HG03108 (cell line): Measurements from ENCODE around the gene TMEM219.

Source experiments
- ATAC-seq: cut with Tn5 transposase; IDR thresholded peaks from one replicate; pipeline ENCODE4 v1.9.1; 2021; ENCODE audit warnings: moderate library complexity; ENCODE audit not compliant: unreplicated experiment

Gene TMEM219

GRCh38 chr16:29978564-29979270 is 16.8 kb downstream of the TMEM219 start:
- no peak for ATAC-seq

- ATAC-seq: no peak
Measured at GRCh38 chr16:29982560-29983419, 20.9 kb downstream of the TMEM219 start.

DNA sequence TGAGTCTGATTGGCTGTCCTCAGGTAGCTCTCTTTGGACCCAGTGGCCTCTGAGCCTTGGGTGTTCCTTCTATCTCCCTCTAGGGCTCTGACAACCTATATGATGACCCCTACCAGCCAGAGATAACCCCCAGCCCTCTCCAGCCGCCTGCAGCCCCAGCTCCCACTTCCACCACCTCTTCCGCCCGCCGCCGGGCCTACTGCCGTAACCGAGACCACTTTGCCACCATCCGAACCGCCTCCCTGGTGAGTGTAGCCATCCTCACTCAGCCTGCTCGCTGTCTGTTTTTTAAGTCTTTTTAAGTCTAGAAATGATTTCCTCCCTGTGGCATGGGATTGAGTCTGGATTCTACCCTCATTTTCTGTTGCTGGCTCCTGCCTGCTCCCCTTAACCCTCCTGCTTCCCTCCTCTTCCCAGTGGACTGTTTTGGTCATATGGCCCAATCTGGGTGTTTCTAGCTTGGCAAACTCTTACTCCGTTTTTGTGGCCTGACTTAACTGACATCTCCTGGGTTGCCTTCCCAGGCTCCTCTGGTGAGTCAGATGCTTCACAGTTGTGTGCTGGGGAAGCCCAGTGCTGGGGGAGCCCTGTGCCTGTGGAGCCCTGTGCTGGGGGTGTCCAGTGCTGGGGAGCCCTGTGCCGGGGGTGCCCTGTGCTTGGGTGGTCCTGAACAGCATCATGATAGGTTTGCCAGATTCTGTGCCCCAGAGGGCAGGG is 21.7 kb downstream of the TMEM219 start:
- no peak for ATAC-seq

DNA sequence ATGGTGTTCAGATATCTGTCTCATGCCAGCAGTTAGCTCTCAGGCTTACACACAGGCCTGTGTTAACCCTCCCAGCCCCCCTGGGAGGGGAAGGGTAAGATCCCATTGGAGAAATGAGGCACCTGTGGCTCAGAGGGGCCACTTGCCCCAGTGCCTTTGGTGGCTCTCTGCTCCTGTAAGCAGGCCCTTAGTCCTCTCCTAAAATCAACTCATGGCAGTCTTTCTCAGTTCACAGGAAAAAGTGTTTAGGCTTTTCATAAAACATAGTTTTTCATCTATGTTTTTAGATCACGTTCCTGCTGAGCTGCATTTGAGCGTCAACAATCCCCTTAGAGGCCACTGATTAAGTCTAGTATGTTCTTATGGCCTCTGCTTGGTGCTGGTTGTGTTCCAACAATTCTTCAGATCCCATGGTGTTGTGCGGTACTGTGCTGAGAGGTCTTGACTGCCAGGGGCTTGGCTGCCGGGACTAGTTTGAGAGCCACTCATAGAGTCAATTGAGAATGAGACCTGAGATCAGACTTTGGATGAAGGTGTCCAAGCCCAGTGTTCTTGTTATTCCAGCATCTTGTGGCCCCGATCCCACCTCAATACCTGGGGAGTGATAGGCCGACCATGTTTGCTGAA is 22.4 kb downstream of the TMEM219 start:
- ATAC-seq: no peak

- ATAC-seq: no peak
Measured at GRCh38 chr16:29984764-29985147, 22.9 kb downstream of the TMEM219 start.

GRCh38 chr16:29985271-29985811 is 23.5 kb downstream of the TMEM219 start:
- no peak for ATAC-seq

GRCh38 chr16:29986231-29986630 is 24.4 kb downstream of the TMEM219 start:
- no peak for ATAC-seq

DNA sequence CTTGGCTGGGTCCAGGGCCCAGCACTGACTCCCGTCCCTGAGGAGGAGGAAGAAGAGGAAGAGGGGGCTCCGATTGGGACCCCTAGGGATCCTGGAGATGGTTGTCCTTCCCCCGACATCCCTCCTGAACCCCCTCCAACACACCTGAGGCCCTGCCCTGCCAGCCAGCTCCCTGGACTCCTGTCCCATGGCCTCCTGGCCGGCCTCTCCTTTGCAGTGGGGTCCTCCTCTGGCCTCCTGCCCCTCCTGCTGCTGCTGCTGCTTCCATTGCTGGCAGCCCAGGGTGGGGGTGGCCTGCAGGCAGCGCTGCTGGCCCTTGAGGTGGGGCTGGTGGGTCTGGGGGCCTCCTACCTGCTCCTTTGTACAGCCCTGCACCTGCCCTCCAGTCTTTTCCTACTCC is 25.1 kb downstream of the TMEM219 start:
- ATAC-seq: no peak

DNA sequence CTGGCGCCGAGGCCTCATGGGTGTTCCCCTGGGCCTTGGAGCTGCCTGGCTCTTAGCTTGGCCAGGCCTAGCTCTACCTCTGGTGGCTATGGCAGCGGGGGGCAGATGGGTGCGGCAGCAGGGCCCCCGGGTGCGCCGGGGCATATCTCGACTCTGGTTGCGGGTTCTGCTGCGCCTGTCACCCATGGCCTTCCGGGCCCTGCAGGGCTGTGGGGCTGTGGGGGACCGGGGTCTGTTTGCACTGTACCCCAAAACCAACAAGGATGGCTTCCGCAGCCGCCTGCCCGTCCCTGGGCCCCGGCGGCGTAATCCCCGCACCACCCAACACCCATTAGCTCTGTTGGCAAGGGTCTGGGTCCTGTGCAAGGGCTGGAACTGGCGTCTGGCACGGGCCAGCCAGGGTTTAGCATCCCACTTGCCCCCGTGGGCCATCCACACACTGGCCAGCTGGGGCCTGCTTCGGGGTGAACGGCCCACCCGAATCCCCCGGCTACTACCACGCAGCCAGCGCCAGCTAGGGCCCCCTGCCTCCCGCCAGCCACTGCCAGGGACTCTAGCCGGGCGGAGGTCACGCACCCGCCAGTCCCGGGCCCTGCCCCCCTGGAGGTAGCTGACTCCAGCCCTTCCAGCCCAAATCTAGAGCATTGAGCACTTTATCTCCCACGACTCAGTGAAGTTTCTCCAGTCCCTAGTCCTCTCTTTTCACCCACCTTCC is 25.6 kb downstream of the TMEM219 start:
- ATAC-seq: no peak

DNA sequence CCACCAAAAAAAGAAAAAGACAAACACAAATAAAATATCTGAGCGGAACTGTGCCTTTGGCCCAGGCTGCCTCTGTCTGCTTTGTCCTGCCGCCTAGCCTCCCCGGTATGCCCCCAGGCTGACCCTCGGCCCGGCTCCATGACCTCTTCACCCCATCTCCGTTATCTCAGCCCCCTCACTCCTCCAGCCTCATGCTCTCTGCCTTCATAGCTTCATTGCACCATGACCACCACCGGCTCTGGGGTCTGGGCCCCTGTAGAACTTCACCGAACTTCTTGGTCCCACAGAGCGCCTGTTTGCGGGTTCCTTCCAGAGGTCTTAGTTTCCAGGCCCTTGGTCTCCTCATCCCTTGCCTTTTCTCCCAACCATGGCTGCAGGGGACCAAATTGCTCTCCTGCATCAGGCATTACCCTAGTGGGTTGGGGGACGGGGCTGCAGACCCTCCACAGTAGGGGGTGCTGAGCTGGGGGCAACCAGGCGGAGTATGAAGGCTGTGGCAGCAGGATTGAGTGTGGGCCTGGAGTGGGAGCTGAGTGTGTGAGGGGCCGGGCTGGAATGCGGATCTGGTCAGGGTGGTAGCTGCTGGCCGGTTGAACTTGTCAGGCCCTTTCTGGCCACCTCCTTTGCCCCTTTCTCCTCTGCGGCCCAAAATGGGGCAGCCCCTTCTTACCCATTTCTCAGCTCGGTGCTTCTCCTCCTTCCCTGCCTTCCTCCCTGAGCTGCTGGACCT is 26.6 kb downstream of the TMEM219 start:
- no peak for ATAC-seq

DNA sequence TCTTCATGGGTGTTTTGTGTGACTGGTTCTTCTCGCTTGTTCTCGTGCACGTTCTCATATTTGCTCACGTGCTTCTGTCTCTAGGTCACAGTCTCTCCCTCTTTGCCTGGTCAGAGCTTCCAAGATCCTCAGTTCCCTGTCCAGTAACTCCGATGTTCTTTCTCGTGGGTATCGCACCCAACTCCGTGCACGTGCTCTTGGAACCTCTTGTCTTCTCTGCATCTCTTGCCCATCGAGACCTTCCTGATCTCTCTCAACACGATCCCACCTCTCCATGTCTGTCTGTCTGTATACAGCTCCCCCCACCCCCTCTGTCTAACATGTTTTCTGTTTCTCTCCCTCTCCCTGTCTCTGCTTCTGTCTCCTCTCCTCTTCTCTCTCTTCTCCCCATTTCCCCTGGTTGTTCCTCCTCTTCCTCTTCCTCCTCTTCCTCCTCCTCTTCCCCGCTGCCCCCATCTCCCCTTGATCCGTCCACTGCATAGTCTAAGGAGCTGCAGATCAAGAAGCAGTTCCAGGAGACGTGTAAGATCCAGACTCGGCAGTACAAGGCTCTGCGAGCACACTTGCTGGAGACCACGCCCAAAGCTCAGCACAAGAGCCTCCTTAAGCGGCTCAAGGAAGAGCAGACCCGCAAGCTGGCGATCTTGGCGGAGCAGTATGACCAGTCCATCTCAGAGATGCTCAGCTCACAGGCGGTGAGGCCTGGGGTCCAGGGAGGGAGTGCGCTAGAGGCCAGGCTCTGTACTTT is 27.4 kb downstream of the TMEM219 start:
- ATAC-seq: no peak

DNA sequence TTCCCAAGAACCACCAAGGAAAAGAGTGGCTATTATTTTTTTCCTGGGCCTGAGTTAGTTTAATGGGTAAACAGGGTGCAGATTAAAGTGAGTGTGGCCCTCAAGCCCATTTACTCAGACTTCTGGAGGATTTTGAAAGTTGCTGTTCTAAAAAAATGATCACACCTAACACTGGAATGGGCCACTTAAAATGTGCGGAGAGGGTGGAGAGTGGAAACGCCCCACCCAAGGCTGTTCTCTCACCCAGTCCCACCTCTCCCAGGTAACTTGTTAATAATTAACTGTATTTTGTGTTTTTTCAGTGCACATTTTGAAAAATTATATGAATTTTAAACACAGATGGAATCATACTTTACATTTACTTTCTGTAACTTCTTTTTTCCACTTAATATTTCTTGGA is 28.2 kb downstream of the TMEM219 start:
- no peak for ATAC-seq

DNA sequence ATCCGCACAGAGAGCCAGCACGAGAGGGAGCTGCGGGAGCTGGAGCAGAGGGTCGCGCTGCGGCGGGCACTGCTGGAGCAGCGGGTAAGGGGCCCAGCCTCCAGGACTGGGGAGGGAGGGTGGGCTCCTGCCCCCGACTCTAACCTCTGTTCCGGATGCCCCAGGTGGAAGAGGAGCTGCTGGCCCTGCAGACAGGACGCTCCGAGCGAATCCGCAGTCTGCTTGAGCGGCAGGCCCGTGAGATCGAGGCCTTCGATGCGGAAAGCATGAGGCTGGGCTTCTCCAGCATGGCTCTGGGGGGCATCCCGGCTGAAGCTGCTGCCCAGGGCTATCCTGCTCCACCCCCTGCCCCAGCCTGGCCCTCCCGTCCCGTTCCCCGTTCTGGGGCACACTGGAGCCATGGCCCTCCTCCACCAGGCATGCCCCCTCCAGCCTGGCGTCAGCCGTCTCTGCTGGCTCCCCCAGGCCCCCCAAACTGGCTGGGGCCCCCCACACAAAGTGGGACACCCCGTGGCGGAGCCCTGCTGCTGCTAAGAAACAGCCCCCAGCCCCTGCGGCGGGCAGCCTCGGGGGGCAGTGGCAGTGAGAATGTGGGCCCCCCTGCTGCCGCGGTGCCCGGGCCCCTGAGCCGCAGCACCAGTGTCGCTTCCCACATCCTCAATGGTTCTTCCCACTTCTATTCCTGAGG is 29.1 kb downstream of the TMEM219 start:
- no peak for ATAC-seq

DNA sequence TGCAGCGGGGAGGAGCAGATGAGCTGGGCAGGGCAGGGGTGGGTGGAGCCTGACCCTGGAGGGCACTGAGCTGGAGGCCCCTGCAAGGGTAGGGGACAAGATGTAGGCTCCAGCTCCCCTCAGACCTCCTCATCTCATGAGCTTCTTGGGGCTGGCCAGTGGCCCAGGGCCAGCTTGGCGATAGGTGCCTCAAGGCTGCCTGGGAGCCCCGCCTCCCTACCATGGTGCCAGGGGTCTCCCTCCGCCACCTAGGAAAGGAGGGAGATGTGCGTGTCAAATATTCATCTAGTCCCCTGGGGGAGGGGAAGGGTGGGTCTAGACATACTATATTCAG is 29.7 kb downstream of the TMEM219 start:
- ATAC-seq: no peak

DNA sequence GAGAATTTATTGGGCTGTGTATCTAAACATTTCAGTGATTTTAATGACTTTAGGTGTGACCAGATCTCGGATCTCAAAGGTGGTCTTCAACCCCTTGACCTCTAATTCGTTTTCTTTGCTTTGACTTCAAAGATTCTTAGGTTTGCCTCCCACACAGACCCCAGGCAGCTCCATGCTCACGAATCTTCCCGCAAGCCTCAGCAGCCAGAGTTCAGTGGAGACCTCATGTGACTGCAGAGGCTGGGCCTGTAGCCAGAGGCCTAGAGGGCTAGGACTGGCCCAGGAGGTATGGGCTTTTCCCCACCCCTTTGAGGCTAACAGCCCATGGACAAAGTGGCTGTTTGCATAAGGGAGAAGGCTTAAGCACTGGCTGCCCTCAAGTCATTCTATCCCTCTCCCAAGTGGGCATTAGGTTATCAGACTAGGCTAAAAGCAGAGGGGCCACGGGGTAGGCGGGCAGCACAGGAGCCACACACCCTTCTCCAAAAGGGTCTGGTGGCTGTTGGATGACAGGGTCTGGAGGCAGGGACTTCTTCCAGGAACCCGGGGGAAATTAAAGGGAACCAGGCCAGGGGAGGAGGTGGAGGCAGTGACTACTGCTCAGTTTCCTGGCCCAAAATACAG is 30.6 kb downstream of the TMEM219 start:
- ATAC-seq: no peak

DNA sequence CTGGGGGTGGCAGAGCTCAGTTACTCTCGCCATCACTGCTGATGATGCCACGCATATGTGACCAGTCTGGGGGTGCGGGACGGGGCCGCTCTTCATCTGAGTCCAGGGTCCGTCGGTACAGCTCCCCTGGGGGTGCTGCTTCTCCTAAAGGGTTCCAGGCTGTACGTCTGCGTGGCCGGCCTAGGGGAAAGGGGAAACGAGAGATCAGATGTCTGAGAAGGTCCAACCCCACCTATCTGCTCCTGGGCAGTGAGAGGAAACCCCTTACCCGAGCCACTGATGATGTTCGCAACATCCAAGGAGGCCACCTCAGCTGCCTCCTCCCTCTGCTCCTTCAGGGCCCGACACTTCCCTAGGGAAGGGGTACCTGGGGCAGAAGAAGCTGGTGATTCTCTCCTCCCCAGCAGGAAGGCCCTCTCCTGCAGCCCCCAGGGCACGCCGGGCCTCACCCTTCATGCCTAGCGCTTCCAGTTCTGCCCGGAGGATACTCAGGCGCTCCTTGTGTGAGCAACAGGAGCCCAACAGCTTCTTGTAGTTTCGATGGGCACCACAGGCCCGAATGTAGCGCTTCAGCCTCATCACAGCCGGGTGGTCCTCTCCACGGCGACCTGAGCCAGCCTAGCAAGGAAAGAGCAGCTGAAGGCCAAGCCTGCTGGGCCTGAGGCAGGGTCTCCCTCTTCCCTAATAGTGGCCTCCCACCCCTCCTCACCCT is 31.5 kb downstream of the TMEM219 start:
- ATAC-seq: no peak

- ATAC-seq: no peak
Measured at GRCh38 chr16:29993903-29994599, 32.2 kb downstream of the TMEM219 start.
